Neural cell (in vitro differentiated cells): ENCODE measurements around the gene SLC17A1.
A peak's percentile ranks its signal among the peaks of the same experiment; 100 is the strongest.

ENCODE experiments used
- CTCF ChIP-seq: fragments of 450-650 bp; IDR thresholded peaks from 2 replicates; pipeline ENCODE4 v1.5.1; 2014; ENCODE audit warnings: antibody characterized with exemption, mild to moderate bottlenecking, moderate library complexity; ENCODE audit not compliant: poor library complexity, severe bottlenecking
- EP300 ChIP-seq: fragments of 450-650 bp; conservative IDR thresholded peaks from 2 replicates; pipeline ENCODE4 v1.6.1; 2014; ENCODE audit warnings: antibody characterized with exemption, mild to moderate bottlenecking, moderate library complexity; ENCODE audit not compliant: poor library complexity, severe bottlenecking
- EZH2 ChIP-seq: fragments of 200-600, 300-800 bp; shearing (Covaris generic), sonication (generic); IDR thresholded peaks from 2 replicates; pipeline ENCODE4 v1.6.1; 2014; ENCODE audit warnings: antibody characterized with exemption, low read length, borderline replicate concordance, mild to moderate bottlenecking; ENCODE audit not compliant: insufficient read depth, poor library complexity, severe bottlenecking
- POLR2AphosphoS5 ChIP-seq: IDR thresholded peaks from 2 replicates; pipeline ENCODE4 v1.6.1; 2012
- REST ChIP-seq: IDR thresholded peaks from 2 replicates; pipeline ENCODE4 v1.6.1; 2012; ENCODE audit warnings: borderline replicate concordance
- SMC3 ChIP-seq: fragments of 450-650 bp; conservative IDR thresholded peaks from 2 replicates; pipeline ENCODE4 v1.6.1; 2014; ENCODE audit warnings: antibody characterized with exemption, mild to moderate bottlenecking, moderate library complexity; ENCODE audit not compliant: poor library complexity
- TAF1 ChIP-seq: IDR thresholded peaks from 2 replicates; pipeline ENCODE4 v1.6.1; 2012; ENCODE audit warnings: low read depth

GRCh38 chr6:25875926-25876602 is 44.2 kb upstream of the SLC17A1 start:
- TF ChIP-seq TAF1 (no peak), CTCF (no peak), EZH2 (no peak), POLR2AphosphoS5 (peak; percentile 12), EP300 (no peak), REST (no peak), SMC3 (no peak)
